ENCODE measurements around the gene FRMD4A. TPM values are rescaled to one million over a fixed set of nuclear protein-coding genes. Genes with fewer than 3 reads are reported as not detected.

Gene FRMD4A
- total RNA-seq, 2 donors from 2014 or later, result 55.9 to 81.0 TPM

- Histone ChIP-seq H3K4me3 (no peak overlapping the region), H3K27ac (no peak overlapping the region), H3K9me3 (no peaks in the 10 kb centered on the region), H3K36me3 (no peaks in the 10 kb centered on the region), H3K27me3 (replicated peaks; ENCODE audit: insufficient read depth) (no peaks in the 10 kb centered on the region), H3K4me1 (ENCODE audit: control insufficient read depth in 1 of 2, low read depth in 2 of 2) (peaks cover 0 to 38% of the 10 kb centered on the region in 2 donors)
- DNase-seq (ENCODE audit: low spot score) (no peak), ATAC-seq (ENCODE audit: insufficient number of reproducible peaks, low FRiP score, low read depth) (no peak)
- TF ChIP-seq, protein P1, sequence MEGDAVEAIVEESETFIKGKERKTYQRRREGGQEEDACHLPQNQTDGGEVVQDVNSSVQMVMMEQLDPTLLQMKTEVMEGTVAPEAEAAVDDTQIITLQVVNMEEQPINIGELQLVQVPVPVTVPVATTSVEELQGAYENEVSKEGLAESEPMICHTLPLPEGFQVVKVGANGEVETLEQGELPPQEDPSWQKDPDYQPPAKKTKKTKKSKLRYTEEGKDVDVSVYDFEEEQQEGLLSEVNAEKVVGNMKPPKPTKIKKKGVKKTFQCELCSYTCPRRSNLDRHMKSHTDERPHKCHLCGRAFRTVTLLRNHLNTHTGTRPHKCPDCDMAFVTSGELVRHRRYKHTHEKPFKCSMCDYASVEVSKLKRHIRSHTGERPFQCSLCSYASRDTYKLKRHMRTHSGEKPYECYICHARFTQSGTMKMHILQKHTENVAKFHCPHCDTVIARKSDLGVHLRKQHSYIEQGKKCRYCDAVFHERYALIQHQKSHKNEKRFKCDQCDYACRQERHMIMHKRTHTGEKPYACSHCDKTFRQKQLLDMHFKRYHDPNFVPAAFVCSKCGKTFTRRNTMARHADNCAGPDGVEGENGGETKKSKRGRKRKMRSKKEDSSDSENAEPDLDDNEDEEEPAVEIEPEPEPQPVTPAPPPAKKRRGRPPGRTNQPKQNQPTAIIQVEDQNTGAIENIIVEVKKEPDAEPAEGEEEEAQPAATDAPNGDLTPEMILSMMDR (IDR thresholded peaks at IDR 0.05), result no peak
Observed at GRCh38 chr10:13858709-13859108, 472.0 kb downstream of the FRMD4A start.

DNA sequence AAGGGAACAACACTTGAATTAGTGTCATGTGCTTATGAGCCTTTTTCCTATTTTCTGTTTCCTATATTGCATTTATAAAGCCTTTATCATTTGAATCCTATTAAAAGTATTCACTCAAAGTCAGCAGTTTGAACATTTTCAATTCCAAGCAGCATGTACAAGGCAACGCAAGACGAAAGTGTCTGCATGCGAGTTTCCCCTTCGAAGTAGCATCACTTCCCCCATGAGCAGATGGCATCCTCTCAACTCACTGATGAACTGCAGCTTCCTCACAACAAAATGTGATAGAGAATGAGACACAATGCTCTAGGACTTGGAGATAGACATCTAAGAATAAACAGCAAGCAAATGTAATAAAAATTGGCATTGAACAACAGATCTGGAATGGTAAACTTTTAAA, 473.3 kb downstream of the FRMD4A start:
- DNase-seq (ENCODE audit: low spot score), result no peak
- no peak overlapping the region for H3K27ac ChIP-seq

DNA sequence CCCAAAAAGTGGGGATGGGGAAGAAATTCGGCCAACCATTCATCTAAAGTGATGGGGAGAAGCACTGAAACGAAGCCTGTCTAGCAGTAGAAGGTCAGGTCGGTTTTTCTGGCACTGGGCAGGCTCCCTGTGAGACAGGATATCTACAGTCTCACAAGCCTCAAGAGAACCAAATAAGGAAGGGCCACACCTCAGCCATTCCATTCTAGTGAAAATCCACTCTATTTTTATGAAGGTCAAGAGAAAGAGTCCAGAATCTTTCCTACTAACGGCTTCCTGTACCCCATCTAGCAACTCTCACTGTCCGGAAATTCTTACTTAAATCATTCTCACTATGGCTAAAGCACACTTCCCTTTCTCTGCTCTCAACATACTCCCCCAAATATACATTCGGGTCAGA, 476.9 kb downstream of the FRMD4A start:
- Histone ChIP-seq H3K27ac (peak overlapping the region; percentile 74 to 91), H3K36me3 (no peaks in the 10 kb centered on the region), H3K27me3 (replicated peaks; ENCODE audit: insufficient read depth) (no peaks in the 10 kb centered on the region), H3K4me1 (ENCODE audit: control insufficient read depth in 1 of 2, low read depth in 2 of 2) (peaks cover 16 to 40% of the 10 kb centered on the region in 2 donors), H3K9me3 (no peaks in the 10 kb centered on the region), H3K4me3 (no peak overlapping the region)
- DNase-seq (ENCODE audit: low spot score), result no peak
- ATAC-seq (ENCODE audit: insufficient number of reproducible peaks, low FRiP score, low read depth), result peak; percentile 83
- TF ChIP-seq, protein P1 (IDR thresholded peaks at IDR 0.05), result no peak

More for the DNA sequence above, 473.3 kb downstream of the FRMD4A start:
- Histone ChIP-seq H3K9me3 (no peaks in the 10 kb centered on the region), H3K4me1 (ENCODE audit: control insufficient read depth in 1 of 2, low read depth in 2 of 2) (peaks cover 11 to 42% of the 10 kb centered on the region in 2 donors), H3K4me3 (no peak overlapping the region), H3K36me3 (no peaks in the 10 kb centered on the region), H3K27me3 (replicated peaks; ENCODE audit: insufficient read depth) (no peaks in the 10 kb centered on the region)
- TF ChIP-seq, protein P1 (IDR thresholded peaks at IDR 0.05), result no peak
- no peak for ATAC-seq (ENCODE audit: insufficient number of reproducible peaks, low FRiP score, low read depth)

DNA sequence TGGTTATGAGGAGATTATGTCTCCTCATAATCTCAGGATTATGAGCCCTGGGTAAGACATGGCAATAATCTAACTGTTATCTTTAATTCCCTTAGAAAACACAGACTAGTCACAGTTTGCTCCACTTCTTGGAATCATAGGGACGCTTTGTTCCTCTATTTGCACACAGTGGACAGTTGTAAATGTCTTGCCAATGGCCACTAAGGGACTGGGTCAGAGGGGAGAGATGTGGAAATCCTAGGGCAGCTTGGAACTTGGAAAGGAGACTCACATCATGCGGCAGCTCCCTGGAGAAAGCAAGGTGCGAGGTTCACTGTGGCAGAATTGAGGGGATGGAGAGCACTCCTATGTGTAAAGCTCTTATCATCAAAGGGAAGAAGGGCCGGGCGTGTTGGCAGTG, 477.9 kb downstream of the FRMD4A start:
- H3K27ac ChIP-seq, result peak overlapping the region; percentile 74 to 91
- no peaks in the 10 kb centered on the region for H3K27me3 ChIP-seq (replicated peaks; ENCODE audit: insufficient read depth)
- ATAC-seq (ENCODE audit: insufficient number of reproducible peaks, low FRiP score, low read depth) (peak; percentile 64), DNase-seq (ENCODE audit: low spot score) (no peak)
- no peak overlapping the region for H3K4me3 ChIP-seq
- no peaks in the 10 kb centered on the region for H3K9me3 ChIP-seq
- TF ChIP-seq, protein P1 (IDR thresholded peaks at IDR 0.05), result no peak
- peaks cover 16 to 43% of the 10 kb centered on the region in 2 donors for H3K4me1 ChIP-seq (ENCODE audit: control insufficient read depth in 1 of 2, low read depth in 2 of 2)
- H3K36me3 ChIP-seq, result no peaks in the 10 kb centered on the region

DNA sequence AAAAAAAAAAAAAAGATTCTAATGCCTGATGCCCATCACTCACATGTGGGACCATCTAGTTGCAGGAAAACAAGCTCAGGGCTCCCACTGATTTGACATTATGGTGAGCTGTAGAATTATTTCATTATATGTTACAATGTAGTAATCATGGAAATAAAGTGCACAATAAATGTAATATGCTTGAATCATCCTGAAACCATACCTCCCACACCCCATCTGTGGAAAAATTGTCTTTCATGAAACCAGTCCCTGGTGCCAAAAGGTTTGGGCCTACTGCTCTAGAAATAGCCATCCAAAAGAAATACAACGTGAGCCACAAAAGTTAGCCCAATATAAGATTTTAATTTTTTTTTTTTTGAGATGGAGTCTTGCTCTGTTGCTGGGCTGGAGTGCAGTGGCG, 478.8 kb downstream of the FRMD4A start:
- Histone ChIP-seq H3K27ac (peak overlapping the region; percentile 45 to 74), H3K36me3 (no peaks in the 10 kb centered on the region), H3K4me3 (no peak overlapping the region), H3K9me3 (no peaks in the 10 kb centered on the region), H3K4me1 (ENCODE audit: control insufficient read depth in 1 of 2, low read depth in 2 of 2) (peaks cover 18 to 53% of the 10 kb centered on the region in 2 donors), H3K27me3 (replicated peaks; ENCODE audit: insufficient read depth) (no peaks in the 10 kb centered on the region)
- DNase-seq (ENCODE audit: low spot score) (no peak), ATAC-seq (ENCODE audit: insufficient number of reproducible peaks, low FRiP score, low read depth) (no peak)
- TF ChIP-seq, protein P1 (IDR thresholded peaks at IDR 0.05), result no peak
